Glutamatergic neuron (in vitro differentiated cells): ENCODE data around the gene DRAXIN. TPM values are rescaled to one million over a fixed set of nuclear protein-coding genes. Genes with fewer than 3 reads are reported as not detected.

Experiments used
- DNase-seq: peaks from one replicate; pipeline ENCODE4 v3.0.0; 2022
- H3K27ac Mint-ChIP-seq: one replicate; pipeline ENCODE4 v1.8.0; 2020; ENCODE audit warnings: mild to moderate bottlenecking, mixed read lengths, inconsistent platforms; ENCODE audit not compliant: unreplicated experiment
- H3K27me3 Mint-ChIP-seq: one replicate; pipeline ENCODE4 v1.8.0; 2020; ENCODE audit warnings: mild to moderate bottlenecking, moderate library complexity, mixed read lengths, inconsistent platforms; ENCODE audit not compliant: unreplicated experiment
- H3K36me3 Mint-ChIP-seq: one replicate; pipeline ENCODE4 v1.8.0; 2020; ENCODE audit warnings: mild to moderate bottlenecking, mixed read lengths, inconsistent platforms; ENCODE audit not compliant: unreplicated experiment
- H3K4me1 Mint-ChIP-seq: one replicate; pipeline ENCODE4 v1.8.0; 2020; ENCODE audit warnings: mild to moderate bottlenecking, low read depth, mixed read lengths, inconsistent platforms; ENCODE audit not compliant: unreplicated experiment
- H3K4me3 Mint-ChIP-seq: one replicate; pipeline ENCODE4 v1.8.0; 2020; ENCODE audit warnings: mild to moderate bottlenecking, mixed read lengths, inconsistent platforms; ENCODE audit not compliant: unreplicated experiment
- H3K9me3 Mint-ChIP-seq: one replicate; pipeline ENCODE4 v1.8.0; 2020; ENCODE audit warnings: mild to moderate bottlenecking, moderate library complexity, mixed read lengths, inconsistent platforms; ENCODE audit not compliant: unreplicated experiment
- total RNA-seq: library from RNA; stranded (reverse); fragmentation: NEBNext Ultra II Directional; extraction: Animal tissue kit (Norgen Biotek cat#: 25700); gene quantifications from one replicate; pipeline ENCODE4 v1.2.1, GENCODE V29; 2021; ENCODE audit not compliant: unreplicated experiment
- TF ChIP-seq, protein P1 (sequence below): fragments of 200-600 bp; sonication (generic); IDR thresholded peaks from one replicate; pipeline ENCODE4 v1.5.0; 2021; ENCODE audit not compliant: partially characterized antibody, unreplicated experiment

DRAXIN gene
- total RNA-seq, 1 donor from 2014 or later: 111 TPM

DNA sequence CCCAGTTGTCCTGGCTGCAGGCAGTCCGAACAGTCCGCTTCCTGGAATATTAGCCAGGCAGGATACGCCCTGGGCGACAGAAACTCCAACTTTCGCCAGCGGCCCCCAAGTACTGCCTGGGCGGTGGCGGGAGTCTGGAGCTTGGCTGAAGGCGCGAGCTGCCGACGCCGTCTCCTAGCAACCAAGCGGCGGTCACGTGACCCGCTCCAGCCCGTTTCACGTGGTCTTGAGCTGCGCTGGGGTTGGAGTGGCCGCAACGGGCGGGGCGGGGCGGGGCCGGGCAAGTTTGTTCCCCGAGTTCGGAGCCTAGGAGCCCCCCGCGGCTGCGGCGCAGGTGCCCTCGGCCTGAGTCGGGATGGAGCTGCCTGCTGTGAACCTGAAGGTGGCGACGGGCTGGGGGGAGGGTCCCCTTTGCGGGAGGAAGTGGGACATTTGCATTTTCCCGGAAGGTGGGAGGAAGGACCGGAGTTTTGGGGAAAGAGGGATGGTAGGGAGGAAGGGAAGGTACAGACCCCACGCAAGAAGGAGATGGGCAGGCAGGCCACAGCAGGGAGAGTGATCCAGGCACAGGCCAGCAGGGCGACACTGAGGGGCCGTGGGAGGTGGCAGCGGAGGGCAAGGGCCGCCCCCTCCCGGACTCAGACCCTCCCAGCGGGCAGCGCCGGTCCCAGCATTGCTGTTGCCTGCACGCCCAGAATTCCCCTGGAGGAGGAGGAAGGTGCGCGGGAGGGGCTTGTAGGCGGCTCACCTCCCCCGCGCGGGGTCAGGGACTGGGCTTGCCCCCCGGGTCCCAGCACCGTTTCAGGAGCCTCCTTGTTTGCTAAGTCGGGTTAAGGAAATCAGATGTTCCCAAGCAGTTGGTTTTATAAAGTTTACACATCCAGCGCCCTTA lies 44.6 kb downstream of the DRAXIN start, which contains the start of gene AGTRAP:
Gene AGTRAP (plus strand): TSS at position 283 of the 892 bp plus-strand sequence. CDS start 73 bp downstream, at position 356.
- peaks cover 6% of the 10 kb centered on the region for H3K27me3 Mint-ChIP-seq
- TF ChIP-seq, protein P1, sequence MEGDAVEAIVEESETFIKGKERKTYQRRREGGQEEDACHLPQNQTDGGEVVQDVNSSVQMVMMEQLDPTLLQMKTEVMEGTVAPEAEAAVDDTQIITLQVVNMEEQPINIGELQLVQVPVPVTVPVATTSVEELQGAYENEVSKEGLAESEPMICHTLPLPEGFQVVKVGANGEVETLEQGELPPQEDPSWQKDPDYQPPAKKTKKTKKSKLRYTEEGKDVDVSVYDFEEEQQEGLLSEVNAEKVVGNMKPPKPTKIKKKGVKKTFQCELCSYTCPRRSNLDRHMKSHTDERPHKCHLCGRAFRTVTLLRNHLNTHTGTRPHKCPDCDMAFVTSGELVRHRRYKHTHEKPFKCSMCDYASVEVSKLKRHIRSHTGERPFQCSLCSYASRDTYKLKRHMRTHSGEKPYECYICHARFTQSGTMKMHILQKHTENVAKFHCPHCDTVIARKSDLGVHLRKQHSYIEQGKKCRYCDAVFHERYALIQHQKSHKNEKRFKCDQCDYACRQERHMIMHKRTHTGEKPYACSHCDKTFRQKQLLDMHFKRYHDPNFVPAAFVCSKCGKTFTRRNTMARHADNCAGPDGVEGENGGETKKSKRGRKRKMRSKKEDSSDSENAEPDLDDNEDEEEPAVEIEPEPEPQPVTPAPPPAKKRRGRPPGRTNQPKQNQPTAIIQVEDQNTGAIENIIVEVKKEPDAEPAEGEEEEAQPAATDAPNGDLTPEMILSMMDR: no peak
- H3K9me3 Mint-ChIP-seq: peaks cover 2% of the 10 kb centered on the region
- H3K4me3 Mint-ChIP-seq: peak within 1 kb of the TSS; percentile 86
- DNase-seq: peak; percentile 95
- no peaks in the 10 kb centered on the region for H3K36me3 Mint-ChIP-seq
- H3K4me1 Mint-ChIP-seq: peaks cover 11% of the 10 kb centered on the region
- H3K27ac Mint-ChIP-seq: peak within 1 kb of the TSS; percentile 39

DNA sequence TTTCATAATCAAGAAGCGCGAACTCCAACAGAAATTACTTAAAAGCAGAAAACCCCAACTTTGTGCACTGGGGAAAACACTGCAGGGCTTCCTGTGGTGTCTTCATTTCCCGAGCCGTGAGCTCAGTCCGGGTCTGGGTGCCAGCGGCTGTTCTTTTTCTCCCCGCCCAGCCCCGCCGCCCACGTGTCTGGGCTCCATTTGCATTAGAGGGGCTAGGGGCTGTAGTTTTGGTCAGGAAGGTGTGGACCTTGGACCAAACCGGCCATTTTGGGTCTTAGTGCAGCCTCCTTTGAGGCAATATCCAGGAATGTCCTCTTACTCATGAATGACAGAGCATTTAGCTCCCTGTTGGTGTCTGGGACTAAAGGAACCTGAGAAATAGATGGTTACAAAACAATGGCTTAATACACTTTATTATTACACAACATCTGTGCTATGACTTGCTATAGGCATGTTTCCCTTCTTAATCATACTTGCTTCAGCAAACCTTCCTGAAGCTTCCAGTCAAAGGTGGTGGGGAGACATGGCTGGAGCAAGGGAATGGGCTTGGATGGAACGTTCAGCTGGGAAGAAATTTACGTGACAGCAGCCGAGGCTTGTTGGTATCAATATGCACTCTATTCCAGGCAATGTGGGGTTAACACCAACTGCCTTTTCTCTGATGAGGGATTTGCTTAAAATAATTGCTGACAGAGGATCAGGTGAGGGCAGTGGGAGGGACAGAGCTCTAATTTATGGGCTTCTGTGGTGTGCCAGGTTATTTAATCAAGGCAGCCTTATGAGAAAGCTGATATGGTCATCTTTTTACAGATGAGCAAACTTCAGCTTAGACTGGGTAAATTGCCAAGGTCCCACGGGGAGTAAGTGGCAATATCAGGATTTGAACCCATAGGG lies 45.5 kb downstream of the DRAXIN start:
- no peaks in the 10 kb centered on the region for H3K36me3 Mint-ChIP-seq
- TF ChIP-seq, protein P1: no peak
- peaks cover 2% of the 10 kb centered on the region for H3K9me3 Mint-ChIP-seq
- H3K27ac Mint-ChIP-seq: no peak overlapping the region
- no peak for DNase-seq
- H3K4me3 Mint-ChIP-seq: peak overlapping the region; percentile 86
- peaks cover 6% of the 10 kb centered on the region for H3K4me1 Mint-ChIP-seq
- peaks cover 4% of the 10 kb centered on the region for H3K27me3 Mint-ChIP-seq

GRCh38 chr1:11738096-11738495 lies 46.6 kb downstream of the DRAXIN start:
- no peaks in the 10 kb centered on the region for H3K36me3 Mint-ChIP-seq
- TF ChIP-seq, protein P1: no peak
- peaks cover 4% of the 10 kb centered on the region for H3K4me1 Mint-ChIP-seq
- H3K4me3 Mint-ChIP-seq: no peak overlapping the region
- DNase-seq: no peak
- peaks cover 3% of the 10 kb centered on the region for H3K27me3 Mint-ChIP-seq
- no peak overlapping the region for H3K27ac Mint-ChIP-seq
- peaks cover 3% of the 10 kb centered on the region for H3K9me3 Mint-ChIP-seq

GRCh38 chr1:11738783-11739182 lies 47.3 kb downstream of the DRAXIN start:
- Mint-ChIP-seq H3K27ac (no peak overlapping the region), H3K27me3 (peaks cover 2% of the 10 kb centered on the region), H3K4me1 (peaks cover 4% of the 10 kb centered on the region), H3K9me3 (peaks cover 3% of the 10 kb centered on the region), H3K4me3 (no peak overlapping the region), H3K36me3 (no peaks in the 10 kb centered on the region)
- DNase-seq: no peak
- TF ChIP-seq, protein P1: no peak
